Fibroblast of gingiva (primary cell): ENCODE data around the gene COL11A2.
"Not testable (repeated sequence)": the region's sequence is repeated elsewhere in the genome, so short reads cannot be mapped to it uniquely, and the experiment has no call there.

Source experiments
- DNase-seq: peaks from one replicate; pipeline ENCODE4 v3.0.0-alpha.2; 2011; ENCODE audit warnings: low read depth

Gene COL11A2

DNA sequence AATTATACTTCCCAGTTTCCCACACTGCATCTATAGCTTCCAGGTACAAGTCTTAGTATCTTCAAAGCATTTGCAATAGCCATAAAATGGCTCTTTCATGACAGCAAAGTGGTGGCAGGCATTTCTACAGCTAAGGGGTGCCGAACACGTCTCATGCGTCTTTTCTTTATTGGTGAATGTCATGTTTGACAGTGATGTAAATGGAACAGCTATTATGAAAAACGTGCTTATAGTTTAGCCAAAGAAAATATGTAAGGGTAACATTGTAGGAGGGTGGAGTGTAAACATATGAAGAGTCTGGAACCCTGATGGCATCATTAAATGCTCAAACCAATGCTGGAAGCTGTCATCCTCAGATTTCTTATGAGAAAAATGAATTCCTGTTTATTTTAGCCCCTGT, 37.9 kb downstream of the COL11A2 start:
- no peak for DNase-seq

DNA sequence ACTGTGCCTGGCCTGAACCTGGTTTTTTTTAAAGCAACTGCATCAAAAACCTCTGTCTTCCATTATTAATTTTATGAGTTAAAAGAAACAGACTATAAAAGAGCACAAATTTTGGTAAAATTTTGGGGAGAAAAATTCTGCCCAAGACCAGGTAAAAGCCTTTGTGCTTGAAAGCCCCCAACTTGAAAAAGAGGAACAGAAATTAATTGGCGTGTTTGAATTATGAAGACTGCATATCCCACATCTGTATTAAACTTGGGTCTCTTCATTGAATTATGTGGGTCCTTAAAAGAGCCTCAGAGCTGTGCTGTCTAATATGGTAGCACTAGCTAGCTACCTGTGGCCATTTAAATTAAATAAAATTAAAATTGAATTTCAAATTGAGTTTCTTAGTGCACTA, 41.2 kb downstream of the COL11A2 start:
- no peak for DNase-seq

DNA sequence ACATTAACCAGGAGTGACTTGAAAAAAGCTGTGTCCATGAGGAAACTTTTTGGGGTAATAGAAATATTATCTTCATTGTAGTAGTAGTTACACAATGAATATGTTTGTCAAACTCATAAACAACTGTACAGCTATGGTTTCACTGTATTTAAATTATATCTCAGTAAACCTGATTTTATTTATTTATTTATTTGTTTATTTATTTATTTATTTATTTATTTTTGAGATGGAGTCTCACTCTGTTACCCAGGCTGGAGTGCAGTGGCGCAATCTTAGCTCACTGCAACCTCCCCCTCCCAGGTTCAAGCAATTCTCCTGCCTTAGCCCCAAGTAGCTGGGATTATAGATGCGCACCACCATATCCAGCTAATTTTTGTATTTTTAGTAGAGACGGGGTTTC, 41.7 kb downstream of the COL11A2 start:
- DNase-seq: not testable (repeated sequence)

DNA sequence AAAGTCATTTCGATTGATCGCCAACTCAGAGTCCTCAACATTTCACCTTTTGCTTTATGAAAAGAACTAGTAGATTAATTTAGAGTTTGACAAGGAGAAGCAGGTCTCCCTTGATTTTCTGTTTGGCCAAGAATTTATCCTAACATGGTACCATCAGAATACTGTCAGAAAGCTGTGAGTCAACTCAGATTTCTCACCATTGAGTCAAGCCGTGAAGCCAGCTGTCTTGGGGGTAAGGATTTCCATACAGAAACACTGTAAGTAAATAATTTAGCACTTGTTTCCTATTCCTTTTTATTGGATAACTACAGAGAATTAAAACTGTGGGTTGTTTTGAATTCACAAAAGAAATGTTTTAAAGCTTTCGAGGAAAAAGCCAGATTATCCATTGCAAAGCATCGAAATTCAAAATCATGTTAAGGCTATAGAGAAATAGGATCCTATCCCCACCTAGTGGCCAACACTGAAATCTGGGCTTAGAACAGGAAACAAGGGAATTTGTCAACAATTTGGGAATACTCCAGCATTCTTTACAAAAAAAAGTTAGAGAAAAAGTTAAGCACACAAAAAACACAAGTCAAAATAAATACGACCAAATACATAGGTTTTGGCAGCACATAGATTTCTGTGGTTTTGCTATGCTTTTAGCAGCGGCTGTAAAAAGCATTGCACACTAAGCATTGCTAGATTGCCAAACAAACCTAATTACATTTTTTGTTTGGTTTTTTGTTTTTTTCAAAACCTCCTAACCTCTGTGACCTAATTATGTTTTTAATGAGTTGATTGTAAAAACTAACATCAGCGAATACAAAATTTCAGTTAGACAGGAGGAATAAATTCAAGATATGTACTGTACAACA, 44.2 kb downstream of the COL11A2 start:
- DNase-seq: peak; percentile 60

DNA sequence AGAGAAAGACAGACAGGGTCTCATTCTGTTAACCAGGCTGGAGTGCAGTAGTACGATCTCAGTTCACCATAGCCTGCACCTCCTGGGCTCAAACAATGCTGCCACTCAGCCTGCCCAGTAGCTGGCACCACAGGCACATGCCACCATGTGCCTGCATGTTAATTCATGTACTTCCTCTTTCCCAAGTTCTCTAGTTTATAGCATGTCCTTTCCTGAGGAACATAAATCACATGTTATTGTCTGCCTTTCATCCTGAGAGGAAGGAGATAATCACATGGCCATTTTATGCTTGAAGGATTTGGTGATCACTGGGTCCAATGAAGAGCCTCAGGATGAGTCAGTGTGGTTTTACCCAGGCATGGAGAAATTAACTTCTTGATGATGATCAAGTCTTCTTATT, 47.9 kb downstream of the COL11A2 start:
- no peak for DNase-seq

DNA sequence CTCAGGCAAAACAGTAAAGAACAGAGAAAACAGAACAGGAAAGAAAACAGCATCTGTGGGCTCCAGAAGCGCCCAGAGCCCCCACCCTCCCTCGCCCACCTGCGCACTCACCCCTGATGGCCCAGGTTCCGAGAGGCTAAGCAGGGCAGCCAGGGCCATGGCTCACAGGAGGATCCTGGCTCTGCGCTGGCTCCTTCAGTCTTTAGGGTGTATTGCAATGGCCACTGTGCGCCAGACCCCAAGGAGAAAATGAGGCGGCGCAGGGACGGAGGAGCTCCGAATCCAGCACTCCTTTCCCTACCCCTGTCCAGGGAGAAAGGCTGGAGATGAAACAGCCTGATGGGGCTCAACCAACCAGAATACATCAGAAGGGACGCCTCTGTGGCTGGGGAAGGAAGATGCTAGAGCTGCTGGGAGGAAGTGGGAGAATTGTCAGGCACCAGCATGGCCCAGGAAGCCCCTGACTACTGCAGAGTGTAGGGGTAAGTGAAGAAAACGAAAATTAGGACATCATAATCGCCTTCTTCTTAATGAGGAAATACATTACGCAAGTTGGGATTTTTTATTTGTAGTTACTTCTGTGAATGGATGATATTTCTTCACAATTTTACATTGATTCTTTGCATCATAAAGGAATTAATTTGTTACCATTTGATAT, 49.0 kb downstream of the COL11A2 start:
- no peak for DNase-seq

DNA sequence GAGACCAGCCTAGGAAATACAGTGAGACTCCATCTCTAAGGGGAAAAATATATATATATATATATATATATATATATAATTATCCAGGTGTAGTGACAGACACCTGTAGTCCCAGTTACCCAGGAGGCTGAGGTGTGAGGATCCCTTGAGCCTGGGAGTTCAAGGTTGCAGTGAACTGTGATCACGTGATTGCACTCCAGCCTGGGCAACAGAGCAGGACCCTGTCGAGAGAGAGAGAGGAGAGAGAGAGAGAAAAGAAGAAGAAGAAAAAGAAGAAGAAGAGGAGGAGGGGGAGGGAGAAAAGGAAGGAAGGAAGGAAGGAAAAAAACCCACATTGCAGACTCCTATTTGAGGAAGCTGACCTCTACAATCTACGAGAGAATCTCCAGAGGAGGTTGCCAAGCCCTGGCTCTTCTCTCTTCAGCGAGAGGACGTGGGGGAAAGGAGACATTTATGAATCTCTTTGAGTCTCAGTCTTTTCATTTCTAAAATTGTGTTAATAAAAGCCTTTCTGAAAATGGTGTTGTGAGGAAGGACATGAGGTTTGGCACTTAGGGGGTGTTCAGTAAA, 49.7 kb downstream of the COL11A2 start:
- no peak for DNase-seq

DNA sequence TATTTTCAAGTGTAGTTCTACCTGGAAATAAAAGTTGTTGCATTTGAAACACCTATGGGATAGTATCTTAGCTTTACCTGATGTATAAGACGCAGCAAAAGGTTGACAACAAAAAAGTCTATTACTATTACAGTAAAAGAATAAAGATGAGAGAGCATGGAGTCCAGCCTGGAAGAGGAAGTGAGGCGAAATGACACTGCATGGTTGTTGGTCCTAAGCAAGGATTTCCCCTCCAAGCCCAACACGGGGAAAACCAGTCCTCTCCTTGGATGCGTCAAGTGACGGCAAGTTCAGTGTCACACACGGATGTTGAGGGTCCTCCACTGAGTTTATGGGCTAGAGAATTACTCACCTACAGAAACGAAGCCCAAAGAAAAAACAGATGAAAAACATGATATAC, 51.7 kb downstream of the COL11A2 start:
- DNase-seq: no peak

DNA sequence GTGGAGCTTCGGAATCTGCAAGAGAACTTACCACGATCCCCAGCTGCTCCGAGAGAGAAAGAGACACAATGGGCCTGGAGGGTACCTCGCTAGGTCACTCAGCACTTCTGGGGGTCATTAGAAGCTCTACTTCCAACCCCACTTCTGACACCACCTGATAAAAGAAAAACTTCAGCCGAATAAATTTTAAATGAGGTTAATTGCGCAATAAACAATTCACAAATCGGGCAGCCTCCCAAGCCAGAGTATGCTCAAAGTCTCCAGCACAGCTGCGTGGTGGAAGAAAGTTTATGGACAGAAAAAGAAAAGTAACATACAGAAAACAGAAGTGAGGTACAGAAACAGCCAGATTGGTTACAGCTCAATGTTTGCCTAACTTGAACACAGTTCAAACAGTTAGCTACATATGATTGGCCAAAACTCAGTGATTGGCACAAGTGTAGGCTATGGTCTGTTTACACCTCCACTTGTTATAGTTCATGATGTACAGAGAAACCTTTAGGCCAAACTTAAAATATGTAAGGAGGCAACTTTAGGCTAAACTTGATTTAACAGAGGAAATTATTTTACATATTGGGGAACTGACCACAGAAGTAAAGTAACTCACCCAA, 52.6 kb downstream of the COL11A2 start:
- DNase-seq: no peak

DNA sequence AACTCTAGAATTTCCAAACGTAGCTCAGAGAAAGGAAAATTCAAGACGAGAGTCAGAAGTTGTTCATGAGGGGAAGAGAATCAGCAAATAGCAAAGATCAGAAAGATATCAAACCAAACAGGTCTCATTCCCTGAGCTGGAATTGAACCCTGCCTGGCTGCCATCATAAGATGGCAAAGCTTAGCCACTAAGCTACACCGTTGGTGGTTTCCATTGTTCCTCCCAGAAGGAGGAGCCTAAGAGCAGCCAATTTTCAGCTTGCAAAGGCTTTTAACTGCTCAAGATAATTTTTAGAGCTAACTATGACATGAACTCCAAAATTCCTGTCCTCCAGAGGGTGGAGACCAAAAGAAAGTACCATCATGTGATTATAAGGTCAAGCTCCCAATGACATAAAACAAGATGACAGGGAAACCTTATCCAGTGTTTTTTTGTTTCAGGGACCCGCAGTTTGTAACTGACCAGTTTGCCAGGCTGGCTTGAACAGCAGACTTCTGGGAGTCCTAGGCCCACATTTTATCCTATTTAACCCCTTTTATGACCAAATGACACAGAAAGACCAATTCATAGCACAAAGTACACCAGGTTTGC, 55.9 kb downstream of the COL11A2 start:
- no peak for DNase-seq

DNA sequence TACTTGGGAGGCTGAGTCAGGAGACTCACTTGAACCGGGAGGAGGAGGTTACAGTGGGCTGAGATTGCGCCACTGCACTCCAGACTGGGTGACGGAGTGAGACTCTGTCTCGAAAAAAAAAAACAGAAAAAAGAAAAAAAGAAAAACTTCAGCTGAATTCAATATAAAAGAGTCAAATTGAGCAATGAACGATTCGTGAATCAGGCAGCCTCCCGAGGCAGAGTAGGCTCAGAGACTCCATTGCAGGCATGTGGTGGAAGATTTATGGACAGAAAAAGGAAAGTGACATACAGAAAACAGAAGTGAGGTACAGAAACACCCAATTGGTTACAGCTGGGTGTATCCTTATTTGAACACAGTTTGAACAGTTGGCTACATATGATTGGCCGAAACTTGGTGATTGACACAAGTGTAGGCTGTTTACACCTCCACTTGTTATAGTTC, 60.2 kb downstream of the COL11A2 start:
- DNase-seq: no peak

DNA sequence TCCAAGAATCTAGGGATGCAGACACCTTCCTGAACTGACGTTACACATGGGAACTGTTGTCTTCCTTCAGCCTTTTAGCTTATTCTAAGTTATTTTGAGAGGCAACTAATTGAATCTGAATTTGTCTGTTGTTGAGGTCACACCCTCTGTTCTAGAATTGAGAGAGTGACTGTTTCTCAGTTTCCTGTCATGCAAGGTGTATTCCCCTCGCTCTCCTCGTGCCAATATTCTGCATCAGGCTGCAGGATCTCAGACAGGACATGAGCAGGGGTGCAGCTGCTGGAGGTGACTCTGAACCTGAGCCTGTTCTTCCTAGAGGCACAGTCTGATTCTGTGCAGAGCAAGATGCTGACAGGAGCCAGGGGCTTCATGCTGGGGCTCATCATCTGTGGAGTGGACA, 63.9 kb downstream of the COL11A2 start:
- no peak for DNase-seq

DNA sequence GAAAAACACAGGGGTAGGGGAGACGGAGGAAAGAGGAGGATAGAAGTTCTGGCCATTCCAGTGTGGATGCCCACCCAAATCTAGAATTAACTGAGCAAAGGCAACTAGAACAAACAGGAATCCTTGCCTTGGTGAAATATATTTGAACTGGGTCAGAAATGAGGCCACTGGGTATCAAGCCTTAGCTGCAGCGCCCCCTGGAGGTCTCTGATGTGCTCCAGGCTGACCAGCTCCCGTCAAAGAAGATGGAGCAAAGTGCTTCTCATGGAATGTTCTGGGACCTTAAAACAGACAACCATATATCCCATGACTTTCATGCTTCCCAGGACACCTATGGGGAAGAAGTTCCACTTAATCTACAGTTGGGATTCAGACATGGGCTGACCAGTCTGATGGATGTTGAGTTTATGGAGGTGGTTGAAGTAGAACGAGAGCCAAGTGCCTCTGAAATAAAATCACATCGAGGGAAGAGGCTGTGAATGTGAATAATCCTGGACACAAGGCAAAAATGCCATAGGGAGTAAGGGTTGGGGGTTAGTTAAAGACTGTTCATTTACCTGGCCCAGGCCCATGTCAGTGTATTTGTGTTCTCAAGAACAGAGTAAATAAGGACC, 66.1 kb downstream of the COL11A2 start:
- peak; percentile 16 for DNase-seq

DNA sequence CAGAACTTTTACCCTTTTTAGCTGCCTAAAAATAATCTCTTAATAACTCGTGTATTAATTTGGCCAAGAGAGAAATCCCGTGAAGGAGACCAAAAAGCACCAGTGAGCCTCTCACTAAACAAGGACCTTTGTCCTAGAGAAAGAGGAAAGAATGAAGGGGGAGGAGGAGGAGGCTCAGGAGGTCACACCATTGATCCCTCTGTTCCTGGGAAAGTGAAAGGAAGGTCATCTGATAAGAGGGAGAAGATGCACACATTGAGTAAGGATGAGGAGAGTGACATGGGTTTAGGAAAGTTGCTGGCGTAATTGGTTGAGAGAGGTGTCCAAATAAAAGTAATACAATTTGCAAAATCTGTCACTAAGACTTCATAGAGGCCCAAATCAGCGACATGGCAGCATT, 67.3 kb downstream of the COL11A2 start:
- no peak for DNase-seq

DNA sequence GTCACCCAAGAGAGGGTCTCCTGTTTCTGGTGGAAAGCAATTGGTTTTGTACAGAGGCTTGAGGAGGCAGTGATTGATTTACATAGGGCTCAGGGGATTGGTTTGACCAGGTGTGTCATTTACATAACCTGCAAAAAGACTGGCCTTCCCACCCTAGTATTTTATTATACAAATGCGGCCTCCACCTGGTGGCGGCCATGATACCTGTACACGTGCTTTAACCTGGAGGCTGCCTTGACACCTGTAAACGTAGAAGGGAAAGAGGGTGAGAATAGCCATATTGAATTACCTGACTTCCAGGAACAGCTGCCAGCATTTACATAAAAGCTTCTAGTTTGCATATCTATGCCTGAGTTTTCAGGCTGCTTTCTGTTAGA, 67.8 kb downstream of the COL11A2 start:
- no peak for DNase-seq

DNA sequence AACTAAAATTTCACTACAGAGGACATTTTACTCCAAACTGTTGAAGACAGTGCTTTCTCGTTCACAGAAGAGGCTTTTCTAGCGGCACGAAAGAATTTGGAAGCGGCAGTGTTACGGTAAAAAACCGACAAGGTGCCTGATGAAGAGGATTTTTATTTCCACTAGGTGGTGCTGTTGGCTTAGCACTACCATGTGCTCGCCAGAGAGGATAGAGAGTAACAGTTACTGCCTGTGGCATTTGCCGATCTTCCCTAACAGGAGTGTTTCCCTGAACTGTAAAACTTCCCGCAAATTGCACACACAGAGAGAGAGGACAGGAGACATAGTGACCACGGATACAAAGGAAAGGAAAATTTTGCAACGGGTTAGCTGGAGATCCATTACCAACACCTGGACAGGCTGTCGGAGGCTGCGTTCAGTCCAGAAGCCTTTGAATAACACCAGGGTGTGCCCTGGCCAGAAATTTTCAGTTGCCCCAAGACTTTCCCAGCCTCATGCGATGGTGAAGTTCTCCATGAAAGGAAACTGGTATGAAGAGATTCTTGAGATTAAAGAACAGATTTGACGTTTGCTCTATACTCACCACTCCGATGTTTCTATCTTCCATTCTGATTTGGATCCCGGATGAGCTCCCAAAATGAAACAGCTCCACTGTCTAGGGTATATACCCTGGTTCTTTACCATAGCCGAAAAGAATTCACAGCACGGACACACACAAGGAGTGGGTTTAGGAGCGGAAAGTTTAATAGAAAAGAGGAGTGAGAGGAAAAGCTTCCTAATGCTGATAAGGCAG, 68.3 kb downstream of the COL11A2 start:
- DNase-seq: peak; percentile 9

DNA sequence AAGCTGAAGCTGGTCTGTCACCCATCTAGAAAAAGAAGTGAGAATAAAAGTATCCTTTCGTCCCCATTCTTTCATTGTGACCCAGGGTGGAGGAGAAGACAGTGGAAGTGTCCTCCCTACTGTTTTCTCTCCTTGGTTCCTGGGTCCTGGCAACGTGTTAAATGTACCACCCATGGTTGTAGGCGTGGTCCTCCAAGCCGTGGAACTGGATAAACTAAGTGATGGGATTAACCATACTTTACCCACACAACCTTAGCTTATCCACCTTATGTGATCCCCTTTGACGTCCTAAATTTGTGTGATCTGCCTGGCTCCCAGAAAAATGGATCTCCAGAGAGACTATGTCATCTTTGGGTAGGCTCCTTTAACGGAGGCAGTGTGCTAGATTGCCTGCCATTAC, 69.1 kb downstream of the COL11A2 start:
- no peak for DNase-seq

DNA sequence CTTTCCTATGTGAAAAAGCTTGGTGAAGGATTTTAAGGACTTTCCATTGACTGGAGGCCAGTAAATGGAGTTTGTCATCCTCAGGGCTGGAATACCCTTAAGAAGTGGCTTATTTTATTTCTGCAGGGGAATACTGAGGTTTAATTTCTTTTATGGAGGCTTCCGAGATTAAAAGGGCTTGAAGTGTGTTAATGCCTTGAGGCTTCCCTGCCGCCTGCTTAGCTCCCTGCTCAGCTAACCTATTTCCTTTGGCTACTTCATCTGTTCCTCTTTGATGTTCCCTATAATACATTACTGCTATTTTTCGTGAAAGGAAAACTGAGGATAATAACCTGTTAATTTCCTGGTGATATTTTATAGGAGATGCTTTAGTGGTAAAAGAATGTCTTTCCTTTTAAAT, 72.3 kb downstream of the COL11A2 start:
- no peak for DNase-seq

DNA sequence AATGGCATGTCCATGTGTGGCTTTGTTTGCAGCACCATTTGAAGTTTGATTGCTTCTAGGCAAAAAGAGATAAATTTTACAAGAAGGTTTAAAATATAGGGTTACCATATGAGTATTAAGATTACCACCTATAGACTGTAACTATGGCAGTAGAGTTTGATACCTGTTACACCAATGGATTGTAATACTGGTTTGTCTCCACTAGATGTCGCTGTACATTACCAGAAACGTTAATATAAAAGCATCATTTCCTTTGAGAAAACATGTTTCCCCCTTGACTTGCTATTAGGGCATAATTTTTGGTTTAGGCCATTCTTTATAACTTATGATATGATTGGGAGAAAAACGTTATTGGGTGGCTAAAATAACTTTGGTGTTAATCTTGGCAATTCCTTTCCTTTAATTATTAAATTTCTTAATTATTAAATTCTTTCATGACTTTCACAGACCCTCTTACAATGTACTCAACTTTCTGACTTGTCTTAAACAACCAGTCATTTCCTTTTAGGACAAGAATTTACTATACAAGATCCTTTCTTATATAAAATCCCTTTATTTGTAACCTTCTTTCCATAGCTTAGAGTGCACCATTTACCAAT, 73.6 kb downstream of the COL11A2 start:
- peak; percentile 25 for DNase-seq

DNA sequence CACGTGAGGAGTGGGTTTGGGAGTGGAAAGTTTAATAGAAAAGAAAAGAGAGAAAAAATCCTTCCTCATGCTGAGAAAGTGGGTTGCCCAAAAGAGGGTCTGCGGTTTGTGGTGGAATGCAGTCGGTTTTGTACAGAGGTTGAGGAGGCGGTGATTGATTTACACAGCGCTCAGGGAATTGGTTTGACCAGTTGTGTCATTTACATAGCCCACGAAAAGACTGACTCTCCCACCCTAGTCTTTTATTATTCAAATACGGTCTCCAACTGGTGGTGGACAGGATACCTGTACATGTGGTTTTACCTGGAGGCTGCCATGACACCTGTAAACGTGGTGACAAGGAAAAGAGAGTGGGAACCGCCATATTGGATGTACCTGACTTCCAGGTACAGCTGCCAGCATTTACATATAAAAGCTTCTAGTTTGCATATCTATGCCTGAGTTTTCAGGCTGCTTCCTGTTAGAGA, 74.4 kb downstream of the COL11A2 start:
- no peak for DNase-seq
